Prostate gland (tissue), 2 donors: ENCODE data around the gene RASAL2. TPM values are rescaled to one million over a fixed set of nuclear protein-coding genes. Genes with fewer than 3 reads are reported as not detected.

Source experiments
- DNase-seq: peaks from one replicate; pipeline ENCODE4 v3.0.0-alpha.2; 2019; ENCODE audit warnings: low spot score
- H3K27ac ChIP-seq, 2 donors: fragments of 200-600 bp; sonication (generic); 2 replicates each; pipeline ENCODE4 v1.5.1; 2017 to 2019
- H3K27me3 ChIP-seq: fragments of 200-600 bp; sonication (generic); replicated peaks from 2 replicates; pipeline ENCODE4 v1.5.1; 2019; ENCODE audit not compliant: insufficient read depth
- H3K36me3 ChIP-seq, 2 donors: fragments of 200-600 bp; sonication (generic); 1 replicate in 1 of 2; 2 replicates in 1 of 2; pipeline versions ENCODE4 v1.5.1 to v1.8.1; 2017 to 2019
- H3K4me1 ChIP-seq: fragments of 200-600 bp; sonication (generic); replicated peaks from 2 replicates; pipeline ENCODE4 v1.5.1; 2019
- H3K4me3 ChIP-seq, 2 donors: fragments of 200-600 bp; sonication (generic); 2 replicates each; pipeline ENCODE4 v1.5.1; 2017 to 2019
- H3K9me3 ChIP-seq: fragments of 200-600 bp; sonication (generic); 2 replicates; pipeline ENCODE4 v1.5.1; 2017
- CTCF ChIP-seq, 4 experiments: fragments of 200-600 bp in 2 of 4; fragments of 450-650 bp in 2 of 4; sonication (generic) in 2 of 4; IDR thresholded peaks; 1 replicate in 3 of 4; 2 replicates in 1 of 4; pipeline ENCODE4 v1.5.1; 2016 to 2019; ENCODE audit warnings: antibody characterized with exemption in 4 of 4, mild to moderate bottlenecking in 2 of 4, moderate library complexity in 2 of 4
- POLR2A ChIP-seq: fragments of 450-650 bp; IDR thresholded peaks from one replicate; pipeline ENCODE4 v1.6.1; 2016; ENCODE audit warnings: antibody characterized with exemption, mild to moderate bottlenecking
- POLR2AphosphoS5 ChIP-seq: sonication (generic); formaldehyde crosslinking; IDR thresholded peaks from one replicate; pipeline ENCODE4 v1.6.1; 2017; ENCODE audit warnings: antibody characterized with exemption
- WGBS: methylation state at CpG from one replicate; pipeline ENCODE4 v1.1.5; 2018; 5-methylcytosine and 5-hydroxymethylcytosine counted together
- intact Hi-C: fragments of 100-400 bp; cut with DNase I; formaldehyde crosslinking; loops from one replicate; pipeline ENCODE4 v1.14.2; 2022
- total RNA-seq, 2 donors: library from RNA; depleted of rRNA; stranded (reverse); fragments of >200 nt; gene quantifications; one replicate each; pipeline ENCODE4 v1.1.0, GENCODE V29; 2016

Gene RASAL2
- total RNA-seq, 2 donors from 2014 or later: 9.2 to 36.9 TPM

GRCh38 chr1:178407215-178407614 lies 313.3 kb downstream of the RASAL2 start:
- H3K9me3 ChIP-seq: no peaks in the 10 kb centered on the region
- H3K27me3 ChIP-seq: no peaks in the 10 kb centered on the region
- no peak for TF ChIP-seq CTCF (IDR thresholded peaks at IDR 0.05)
- no peak for TF ChIP-seq POLR2AphosphoS5
- no peak for TF ChIP-seq POLR2A
- no peak overlapping the region for H3K4me3 ChIP-seq
- 24% methylated on average over 2 of the region's 2 CpGs for WGBS
- H3K27ac ChIP-seq: no peak overlapping the region
- no peaks in the 10 kb centered on the region for H3K36me3 ChIP-seq
- H3K4me1 ChIP-seq: no peaks in the 10 kb centered on the region
- no peak for DNase-seq
- intact Hi-C loops: no loop called here

- no peaks in the 10 kb centered on the region for H3K27me3 ChIP-seq
- H3K36me3 ChIP-seq: no peaks in the 10 kb centered on the region
- H3K4me3 ChIP-seq: no peak overlapping the region
- intact Hi-C loops: no loop called here
- H3K9me3 ChIP-seq: no peaks in the 10 kb centered on the region
- DNase-seq: no peak
- H3K4me1 ChIP-seq: no peaks in the 10 kb centered on the region
- H3K27ac ChIP-seq: no peak overlapping the region
- TF ChIP-seq POLR2AphosphoS5: no peak
- TF ChIP-seq CTCF (IDR thresholded peaks at IDR 0.05): no peak
- TF ChIP-seq POLR2A: no peak
- 53% methylated on average over 4 of the region's 4 CpGs for WGBS
These were observed 313.8 kb downstream of the RASAL2 start for GRCh38 chr1:178407655-178408054.

GRCh38 chr1:178408871-178409270 lies 315.0 kb downstream of the RASAL2 start:
- Histone ChIP-seq H3K4me3 (no peak overlapping the region), H3K36me3 (no peaks in the 10 kb centered on the region), H3K27ac (no peak overlapping the region), H3K27me3 (no peaks in the 10 kb centered on the region), H3K9me3 (no peaks in the 10 kb centered on the region), H3K4me1 (no peaks in the 10 kb centered on the region)
- no peak for TF ChIP-seq POLR2AphosphoS5
- TF ChIP-seq CTCF (IDR thresholded peaks at IDR 0.05): no peak
- no peak for TF ChIP-seq POLR2A
- no peak for DNase-seq
- 85% methylated on average over 2 of the region's 2 CpGs for WGBS
- intact Hi-C loops: no loop called here

- no peak for TF ChIP-seq POLR2A
- no peak for TF ChIP-seq POLR2AphosphoS5
- no peak for TF ChIP-seq CTCF (IDR thresholded peaks at IDR 0.05)
- Histone ChIP-seq H3K4me3 (no peak overlapping the region), H3K9me3 (no peaks in the 10 kb centered on the region), H3K4me1 (no peaks in the 10 kb centered on the region), H3K36me3 (no peaks in the 10 kb centered on the region), H3K27ac (no peak overlapping the region), H3K27me3 (no peaks in the 10 kb centered on the region)
- WGBS: 79% methylated on average over 2 of the region's 2 CpGs
- DNase-seq: no peak
- intact Hi-C loops: no loop called here
These were observed 315.6 kb downstream of the RASAL2 start for GRCh38 chr1:178409541-178409940.

GRCh38 chr1:178411756-178412399 lies 318.0 kb downstream of the RASAL2 start:
- intact Hi-C loops: no loop called here
- Histone ChIP-seq H3K4me3 (no peak overlapping the region), H3K27me3 (no peaks in the 10 kb centered on the region), H3K36me3 (no peaks in the 10 kb centered on the region), H3K9me3 (no peaks in the 10 kb centered on the region), H3K4me1 (no peaks in the 10 kb centered on the region), H3K27ac (no peak overlapping the region)
- no peak for TF ChIP-seq POLR2A
- TF ChIP-seq CTCF (IDR thresholded peaks at IDR 0.05): no peak
- TF ChIP-seq POLR2AphosphoS5: no peak
- no peak for DNase-seq
- WGBS: 88% methylated on average over 7 of the region's 7 CpGs
